Stimulated activated CD8-positive, alpha-beta memory T cell treated with anti-CD3 and anti-CD28 coated beads, Interleukin-4, amount 100 ng/mL, for 1 hour (primary cell): ENCODE measurements around the gene CDKN2B.

Experiments used
- DNase-seq, 2 donors: peaks; one replicate each; pipeline ENCODE4 v3.0.0-alpha.2; 2020; ENCODE audit warnings: low read depth in 2 of 2, low spot score in 1 of 2

Gene CDKN2B

GRCh38 chr9:22035591-22036011 lies 26.5 kb upstream of the CDKN2B start:
- DNase-seq: no peak

GRCh38 chr9:22033012-22033630 lies 24.0 kb upstream of the CDKN2B start:
- no peak for DNase-seq

- no peak for DNase-seq
Measured at GRCh38 chr9:22031655-22032411, 22.7 kb upstream of the CDKN2B start.

GRCh38 chr9:22030101-22030598 lies 21.0 kb upstream of the CDKN2B start:
- no peak for DNase-seq

- DNase-seq: no peak
Measured at GRCh38 chr9:22029231-22029630, 20.1 kb upstream of the CDKN2B start.

- DNase-seq: no peak
Measured at GRCh38 chr9:22028394-22028793, 19.3 kb upstream of the CDKN2B start.

GRCh38 chr9:22026696-22027095 lies 17.6 kb upstream of the CDKN2B start:
- DNase-seq: no peak

GRCh38 chr9:22022396-22022795 lies 13.3 kb upstream of the CDKN2B start:
- no peak for DNase-seq

- DNase-seq: no peak
Measured at GRCh38 chr9:22010866-22011625, 1.9 kb upstream of the CDKN2B start.

- DNase-seq: no peak
Measured at GRCh38 chr9:22009506-22009867, 382 bp upstream of the CDKN2B start.

- no peak for DNase-seq
Measured at GRCh38 chr9:22008384-22008716, 755 bp downstream of the CDKN2B start.

GRCh38 chr9:22005702-22006606 lies 3.2 kb downstream of the CDKN2B start:
- no peak for DNase-seq

- DNase-seq: no peak
Measured at GRCh38 chr9:22005021-22005701, 3.9 kb downstream of the CDKN2B start.

- no peak for DNase-seq
Measured at GRCh38 chr9:22002038-22002437, 7.1 kb downstream of the CDKN2B start.

- DNase-seq: no peak
Measured at GRCh38 chr9:21998026-21998425, 11.1 kb downstream of the CDKN2B start.

GRCh38 chr9:21997480-21997879 lies 11.6 kb downstream of the CDKN2B start:
- no peak for DNase-seq

- DNase-seq: no peak
Measured at GRCh38 chr9:21996858-21997257, 12.2 kb downstream of the CDKN2B start.

- no peak for DNase-seq
Measured at GRCh38 chr9:21996438-21996837, 12.7 kb downstream of the CDKN2B start.

GRCh38 chr9:21995666-21996398 lies 13.3 kb downstream of the CDKN2B start:
- DNase-seq: no peak
